Activated CD4-positive, alpha-beta T cell treated with anti-CD3 and anti-CD28 coated beads, Interleukin-2, amount 50 U/mL, for 24 hours (primary cell): ENCODE results near the gene RPA3.
A peak's percentile ranks its signal among the peaks of the same experiment; 100 is the strongest.

ENCODE experiments used
- DNase-seq, 2 donors: peaks; one replicate each; pipeline ENCODE4 v3.0.0-alpha.2; 2020; ENCODE audit warnings: low read depth in 1 of 2, low spot score in 1 of 2

RPA3 gene

GRCh38 chr7:7654964-7655715, 63.3 kb downstream of the RPA3 start:
- no peak for DNase-seq

- DNase-seq = no peak
Measured at GRCh38 chr7:7653593-7654187, 64.7 kb downstream of the RPA3 start.

GRCh38 chr7:7652798-7653540, 65.4 kb downstream of the RPA3 start:
- DNase-seq = no peak

- no peak for DNase-seq
Measured at GRCh38 chr7:7651479-7651878, 66.9 kb downstream of the RPA3 start.

GRCh38 chr7:7650682-7651206, 67.7 kb downstream of the RPA3 start:
- no peak for DNase-seq

GRCh38 chr7:7647495-7648036, 70.8 kb downstream of the RPA3 start:
- no peak for DNase-seq

GRCh38 chr7:7642081-7642480, 76.3 kb downstream of the RPA3 start:
- DNase-seq = no peak

GRCh38 chr7:7641129-7641663, 77.2 kb downstream of the RPA3 start:
- peak in 1 of 2 donors; percentile 15 for DNase-seq

- peak; percentile 88 to 98 for DNase-seq
Measured at GRCh38 chr7:7640221-7641128, 77.9 kb downstream of the RPA3 start, which contains the start of gene UMAD1. Gene UMAD1 (plus strand): TSS chr7:7640752. CDS start chr7:7673372, 32,620 bp downstream.

GRCh38 chr7:7639847-7640220, 78.6 kb downstream of the RPA3 start:
- DNase-seq = peak in 1 of 2 donors; percentile 55

- DNase-seq = no peak
Measured at GRCh38 chr7:7639421-7639820, 79.0 kb downstream of the RPA3 start.

GRCh38 chr7:7630626-7631329, 87.6 kb downstream of the RPA3 start:
- DNase-seq = no peak

- DNase-seq = no peak
Measured at GRCh38 chr7:7628476-7628875, 89.9 kb downstream of the RPA3 start.

GRCh38 chr7:7620644-7621210, 97.7 kb downstream of the RPA3 start:
- DNase-seq = no peak

GRCh38 chr7:7620236-7620635, 98.2 kb downstream of the RPA3 start:
- no peak for DNase-seq

- no peak for DNase-seq
Measured at GRCh38 chr7:7618410-7618809, 100.0 kb downstream of the RPA3 start.

GRCh38 chr7:7617550-7617949, 100.9 kb downstream of the RPA3 start:
- DNase-seq = no peak

- DNase-seq = no peak
Measured at GRCh38 chr7:7614018-7614741, 104.2 kb downstream of the RPA3 start.

GRCh38 chr7:7613210-7613609, 105.2 kb downstream of the RPA3 start:
- DNase-seq = no peak
